Tibial artery (tissue), 4 donors: ENCODE data around the gene FAM219A.

Source experiments
- DNase-seq, 2 donors: peaks; one replicate each; pipeline ENCODE4 v3.0.0-alpha.2; 2019
- H3K27ac ChIP-seq, 2 donors: fragments of 200-600 bp; sonication (generic) in 1 of 2; 1 replicate in 1 of 2; 2 replicates in 1 of 2; pipeline ENCODE4 v1.5.1; 2018 to 2019; ENCODE audit warnings: mild to moderate bottlenecking in 1 of 2
- H3K27me3 ChIP-seq, 2 donors: fragments of 200-600 bp; sonication (generic) in 1 of 2; one replicate each; pipeline versions ENCODE4 v1.5.1 to v1.6.0; 2016 to 2019
- H3K36me3 ChIP-seq, 3 donors: fragments of 200-600 bp; sonication (generic) in 2 of 3; one replicate each; pipeline ENCODE4 v1.5.1; 2016 to 2019; ENCODE audit warnings: mild to moderate bottlenecking in 2 of 3
- H3K4me1 ChIP-seq, 4 donors: fragments of 200-600 bp; sonication (generic) in 2 of 4; 1 replicate in 3 of 4; 2 replicates in 1 of 4; pipeline ENCODE4 v1.5.1; 2016 to 2019
- H3K4me3 ChIP-seq, 2 donors: fragments of 200-600 bp; sonication (generic) in 1 of 2; 1 replicate in 1 of 2; 2 replicates in 1 of 2; pipeline ENCODE4 v1.5.1; 2018 to 2019; ENCODE audit warnings: mild to moderate bottlenecking in 2 of 2
- H3K9me3 ChIP-seq, 3 donors: fragments of 200-600 bp; sonication (generic) in 1 of 3; one replicate each; pipeline ENCODE4 v1.5.1; 2016 to 2019
- CTCF ChIP-seq, 2 experiments: fragments of 200-600 bp in 1 of 2; fragments of 450-650 bp in 1 of 2; IDR thresholded peaks; one replicate each; pipeline ENCODE4 v1.5.1; 2017 to 2019; ENCODE audit warnings: antibody characterized with exemption in 2 of 2, mild to moderate bottlenecking in 1 of 2, moderate library complexity in 1 of 2
- intact Hi-C: fragments of 100-400 bp; cut with DNase I; formaldehyde crosslinking; loops from one replicate; pipeline ENCODE4 v1.15.0; 2023; ENCODE audit warnings: low total_unique reads

The FAM219A gene

GRCh38 chr9:34387239-34387638, 71.1 kb downstream of the FAM219A start:
- TF ChIP-seq CTCF (IDR thresholded peaks at IDR 0.05) = no peak

GRCh38 chr9:34386656-34387055, 71.7 kb downstream of the FAM219A start:
- intact Hi-C loops = no loop called here
- H3K4me3 ChIP-seq = no peak overlapping the region
- no peaks in the 10 kb centered on the region for H3K9me3 ChIP-seq
- no peak for DNase-seq
- no peaks in the 10 kb centered on the region for H3K36me3 ChIP-seq
- no peak overlapping the region for H3K27ac ChIP-seq
- H3K27me3 ChIP-seq = no peaks in the 10 kb centered on the region
- TF ChIP-seq CTCF (IDR thresholded peaks at IDR 0.05) = no peak
- H3K4me1 ChIP-seq = no peaks in the 10 kb centered on the region

More at GRCh38 chr9:34387239-34387638, 71.1 kb downstream of the FAM219A start:
- H3K4me3 ChIP-seq = no peak overlapping the region
- DNase-seq = no peak
- H3K27ac ChIP-seq = no peak overlapping the region
- no peaks in the 10 kb centered on the region for H3K9me3 ChIP-seq
- no peaks in the 10 kb centered on the region for H3K36me3 ChIP-seq
- intact Hi-C loops = no loop called here
- no peaks in the 10 kb centered on the region for H3K27me3 ChIP-seq
- H3K4me1 ChIP-seq = no peaks in the 10 kb centered on the region

GRCh38 chr9:34385561-34386230, 72.7 kb downstream of the FAM219A start:
- Histone ChIP-seq H3K4me1 (peaks cover 0 to 6% (median 6%) of the 10 kb centered on the region in 4 donors), H3K9me3 (no peaks in the 10 kb centered on the region), H3K36me3 (no peaks in the 10 kb centered on the region), H3K4me3 (no peak overlapping the region), H3K27me3 (no peaks in the 10 kb centered on the region), H3K27ac (no peak overlapping the region)
- no peak for DNase-seq
- intact Hi-C loops = no loop called here
- no peak for TF ChIP-seq CTCF (IDR thresholded peaks at IDR 0.05)

- TF ChIP-seq CTCF (IDR thresholded peaks at IDR 0.05) = no peak
- no peaks in the 10 kb centered on the region for H3K27me3 ChIP-seq
- H3K4me1 ChIP-seq = peaks cover 0 to 17% (median 15%) of the 10 kb centered on the region in 4 donors
- H3K4me3 ChIP-seq = no peak overlapping the region
- no peaks in the 10 kb centered on the region for H3K9me3 ChIP-seq
- intact Hi-C loops = no loop called here
- no peaks in the 10 kb centered on the region for H3K36me3 ChIP-seq
- no peak overlapping the region for H3K27ac ChIP-seq
- no peak for DNase-seq
Measured at GRCh38 chr9:34384368-34385165, 73.8 kb downstream of the FAM219A start.

GRCh38 chr9:34383904-34384303, 74.5 kb downstream of the FAM219A start:
- H3K27me3 ChIP-seq = no peaks in the 10 kb centered on the region
- no peaks in the 10 kb centered on the region for H3K36me3 ChIP-seq
- H3K4me1 ChIP-seq = peaks cover 0 to 24% (median 17%) of the 10 kb centered on the region in 4 donors
- H3K4me3 ChIP-seq = no peak overlapping the region
- intact Hi-C loops = no loop called here
- no peak for TF ChIP-seq CTCF (IDR thresholded peaks at IDR 0.05)
- no peaks in the 10 kb centered on the region for H3K9me3 ChIP-seq
- H3K27ac ChIP-seq = no peak overlapping the region
- DNase-seq = no peak
